BE2C (cell line): ENCODE results near the gene IFFO2.

Experiments used
- DNase-seq: peaks from one replicate; pipeline ENCODE4 v3.0.0-alpha.2; 2020
- H3K27me3 ChIP-seq: fragments of 250-450 bp; sonication (Bioruptor Pico); 2 replicates; pipeline ENCODE4 v1.5.1; 2020; ENCODE audit warnings: mild to moderate bottlenecking
- H3K36me3 ChIP-seq: fragments of 250-450 bp; sonication (Bioruptor Pico); 2 replicates; pipeline ENCODE4 v1.5.1; 2020; ENCODE audit warnings: mild to moderate bottlenecking
- H3K4me1 ChIP-seq: fragments of 250-450 bp; sonication (Bioruptor Pico); 2 replicates; pipeline ENCODE4 v1.5.1; 2020
- H3K4me3 ChIP-seq: 2 replicates; pipeline ENCODE4 v1.5.1; 2011; ENCODE audit warnings: low read depth, low read length
- H3K9me3 ChIP-seq: fragments of 250-450 bp; sonication (Bioruptor Pico); 2 replicates; pipeline ENCODE4 v1.5.1; 2020
- CTCF ChIP-seq: IDR thresholded peaks from 2 replicates; pipeline ENCODE4 v1.5.1; 2012; ENCODE audit warnings: mild to moderate bottlenecking, low read depth, low read length

IFFO2 gene

DNA sequence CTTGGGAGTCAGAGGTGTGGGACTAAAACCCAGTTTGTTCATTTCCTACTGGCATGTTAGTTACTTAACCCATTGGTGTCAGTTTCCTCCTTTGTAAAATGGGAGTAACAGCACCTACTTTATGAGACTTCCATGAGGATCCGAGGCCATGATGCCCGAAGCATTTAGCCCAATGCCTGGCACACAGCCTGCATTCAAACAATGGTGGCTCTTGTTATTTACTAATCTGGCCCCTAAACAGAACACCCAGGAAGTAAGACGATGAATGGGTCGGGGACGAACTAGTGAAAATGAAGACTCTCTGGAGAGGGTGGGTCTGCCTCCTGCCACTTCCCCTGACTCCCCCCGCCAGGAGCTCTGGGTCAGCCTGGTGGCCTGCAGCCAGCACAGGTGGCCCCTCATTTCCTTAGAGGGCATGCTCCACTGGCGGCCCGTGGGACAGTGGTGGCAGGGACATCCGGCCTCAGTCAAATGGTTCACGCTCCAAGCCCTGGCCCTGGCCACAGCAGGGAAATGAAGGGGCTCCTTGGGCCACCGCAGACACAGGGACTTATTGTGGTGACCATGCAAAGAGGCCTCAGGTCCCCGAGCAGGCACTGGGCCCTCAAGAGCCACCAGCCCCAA, 87.6 kb downstream of the IFFO2 start:
- no peak for DNase-seq
- TF ChIP-seq CTCF = no peak
- H3K36me3 ChIP-seq = no peaks in the 10 kb centered on the region
- H3K27me3 ChIP-seq = no peaks in the 10 kb centered on the region
- H3K9me3 ChIP-seq = no peaks in the 10 kb centered on the region
- no peak overlapping the region for H3K4me3 ChIP-seq
- H3K4me1 ChIP-seq = no peaks in the 10 kb centered on the region

DNA sequence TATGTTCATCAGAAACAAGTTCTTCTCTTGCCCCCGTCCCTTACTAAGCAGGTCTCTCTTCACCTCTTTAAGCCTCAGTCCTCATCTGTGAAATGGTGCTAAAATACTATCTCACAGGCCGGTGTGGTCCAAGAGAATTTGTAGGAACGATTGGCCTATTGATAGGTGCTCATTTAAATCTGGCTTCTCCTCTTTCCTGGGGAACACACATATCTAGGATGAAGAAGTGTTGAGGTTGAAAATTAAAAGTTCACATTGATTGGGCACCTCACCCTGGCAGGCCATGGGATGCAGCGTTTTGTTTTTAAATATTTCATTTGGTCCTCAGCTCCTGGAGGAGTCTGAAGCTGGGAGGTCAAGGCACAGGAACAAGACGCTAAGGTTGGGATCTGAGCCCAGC, 88.1 kb downstream of the IFFO2 start:
- H3K4me1 ChIP-seq = no peaks in the 10 kb centered on the region
- no peak for TF ChIP-seq CTCF
- DNase-seq = no peak
- H3K9me3 ChIP-seq = no peaks in the 10 kb centered on the region
- no peaks in the 10 kb centered on the region for H3K27me3 ChIP-seq
- H3K4me3 ChIP-seq = no peak overlapping the region
- no peaks in the 10 kb centered on the region for H3K36me3 ChIP-seq

- Histone ChIP-seq H3K27me3 (no peaks in the 10 kb centered on the region), H3K4me3 (no peak overlapping the region), H3K36me3 (no peaks in the 10 kb centered on the region), H3K9me3 (no peaks in the 10 kb centered on the region), H3K4me1 (no peaks in the 10 kb centered on the region)
- no peak for TF ChIP-seq CTCF
- DNase-seq = no peak
Observed at GRCh38 chr1:18866846-18867245, 89.6 kb downstream of the IFFO2 start.

GRCh38 chr1:18866314-18866713, 90.2 kb downstream of the IFFO2 start:
- Histone ChIP-seq H3K9me3 (no peaks in the 10 kb centered on the region), H3K27me3 (no peaks in the 10 kb centered on the region), H3K36me3 (no peaks in the 10 kb centered on the region), H3K4me3 (no peak overlapping the region), H3K4me1 (no peaks in the 10 kb centered on the region)
- DNase-seq = no peak
- TF ChIP-seq CTCF = no peak

- no peaks in the 10 kb centered on the region for H3K36me3 ChIP-seq
- DNase-seq = no peak
- H3K9me3 ChIP-seq = no peaks in the 10 kb centered on the region
- no peak overlapping the region for H3K4me3 ChIP-seq
- no peaks in the 10 kb centered on the region for H3K4me1 ChIP-seq
- no peaks in the 10 kb centered on the region for H3K27me3 ChIP-seq
- TF ChIP-seq CTCF = no peak
Observed at GRCh38 chr1:18865176-18865575, 91.3 kb downstream of the IFFO2 start.

GRCh38 chr1:18861590-18861989, 94.9 kb downstream of the IFFO2 start:
- no peak for TF ChIP-seq CTCF
- Histone ChIP-seq H3K4me1 (no peaks in the 10 kb centered on the region), H3K36me3 (no peaks in the 10 kb centered on the region), H3K9me3 (no peaks in the 10 kb centered on the region), H3K27me3 (no peaks in the 10 kb centered on the region), H3K4me3 (no peak overlapping the region)
- DNase-seq = no peak
